HCT116 (cell line): ENCODE measurements around the gene PPP1R2C. TPM values are rescaled to one million over a fixed set of nuclear protein-coding genes. Genes with fewer than 3 reads are reported as not detected.

Source experiments
- ATAC-seq: fragments of 200-7000 bp; cut with Tn5 transposase; 2 replicates; pipeline ENCODE4 v1.9.1; 2020; ENCODE audit warnings: mild to moderate bottlenecking, moderate library complexity
- BruUV-seq: library from RNA; stranded (reverse); fragments of 400-500 nt; replicated peaks from 2 replicates; lab custom pipeline; 2021; lab: Mats Ljungman, UMichigan
- CTCF ChIA-PET: fragments of 300-600 bp; sonication (Branson Sonifier 250); formaldehyde crosslinking; loops from one replicate; lab custom pipeline; 2021; ENCODE audit warnings: antibody characterized with exemption; lab: Charles Lee
- POLR2A ChIA-PET: fragments of 300-600, 350-600 bp; sonication (Branson Sonifier 250); formaldehyde crosslinking; loops from one replicate; lab custom pipeline; 2021; ENCODE audit warnings: antibody characterized with exemption; lab: Charles Lee
- RAD21 ChIA-PET, 2 experiments: fragments of 300-600 bp; sonication (Branson Sonifier 250); formaldehyde crosslinking; loops; one replicate each; lab custom pipeline; 2023; ENCODE audit warnings: low total read pairs in 2 of 2; ENCODE audit not compliant: uncharacterized antibody in 2 of 2, unreplicated experiment in 2 of 2, low non-redundant PET in 1 of 2; lab: Charles Lee
- DNase-seq: peaks from one replicate; pipeline ENCODE4 v3.0.0-alpha.2; 2010; ENCODE audit warnings: low read depth, low spot score
- H2AFZ ChIP-seq: fragments of 200-600 bp; shearing (Covaris generic), sonication (generic); 2 replicates; pipeline ENCODE4 v1.6.1; 2017; ENCODE audit warnings: low read depth, mixed run types, mixed read lengths, antibody characterized with exemption, low read length; ENCODE audit not compliant: poor library complexity, severe bottlenecking
- H3K27ac ChIP-seq: 2 replicates; pipeline ENCODE4 v1.5.1; 2012; ENCODE audit warnings: low read depth, low read length
- H3K27me3 ChIP-seq: fragments of 200-600 bp; sonication (generic); 2 replicates; pipeline ENCODE4 v1.6.1; 2016; ENCODE audit warnings: mixed run types, low read length, mixed read lengths; ENCODE audit not compliant: insufficient read depth
- H3K36me3 ChIP-seq, 2 experiments: fragments of 200-500 bp in 1 of 2; fragments of 200-600 bp in 1 of 2; sonication (Bioruptor generic) in 1 of 2; sonication (generic) in 1 of 2; 2 replicates each; pipeline versions ENCODE4 v1.5.1 to v1.6.1; 2014 to 2016; ENCODE audit warnings: low read length in 2 of 2, inconsistent platforms in 1 of 2, mixed read lengths in 1 of 2, mixed run types in 1 of 2; ENCODE audit not compliant: insufficient read depth in 2 of 2, control insufficient read depth in 1 of 2
- H3K4me1 ChIP-seq, 2 experiments: fragments of 200-600 bp in 1 of 2; sonication (generic) in 1 of 2; 2 replicates each; pipeline versions ENCODE4 v1.5.1 to v1.6.1; 2012 to 2017; ENCODE audit warnings: low read length in 2 of 2, inconsistent platforms in 1 of 2, mild to moderate bottlenecking in 1 of 2, mixed read lengths in 1 of 2, mixed run types in 1 of 2, moderate library complexity in 1 of 2; ENCODE audit not compliant: insufficient read depth in 2 of 2, control insufficient read depth in 1 of 2
- H3K4me2 ChIP-seq: fragments of 200-600 bp; sonication (generic); 2 replicates; pipeline ENCODE4 v1.6.1; 2017; ENCODE audit warnings: mixed run types, low read length, mixed read lengths
- H3K4me3 ChIP-seq, 2 experiments: fragments of 200-600 bp in 1 of 2; sonication (generic) in 1 of 2; replicated peaks in 1 of 2; 2 replicates each; pipeline ENCODE4 v1.5.1; 2011 to 2016; ENCODE audit warnings: low read length in 2 of 2, control low read depth in 1 of 2, low read depth in 1 of 2, mild to moderate bottlenecking in 1 of 2, mixed read lengths in 1 of 2, mixed run types in 1 of 2
- H3K79me2 ChIP-seq: fragments of 200-600 bp; sonication (generic); 2 replicates; pipeline ENCODE4 v1.6.1; 2017; ENCODE audit warnings: mild to moderate bottlenecking, mixed run types, low read length, moderate library complexity, mixed read lengths; ENCODE audit not compliant: insufficient read depth
- H3K9ac ChIP-seq: fragments of 200-600 bp; sonication (generic); 2 replicates; pipeline ENCODE4 v1.6.1; 2016; ENCODE audit warnings: low read length, mixed read lengths
- H3K9me2 ChIP-seq: fragments of 200-600 bp; sonication (generic), shearing (Covaris generic); 2 replicates; pipeline ENCODE4 v1.6.1; 2017; ENCODE audit warnings: mixed run types, mild to moderate bottlenecking, moderate library complexity; ENCODE audit not compliant: insufficient read depth
- H3K9me3 ChIP-seq, 2 experiments: fragments of 200-500 bp in 1 of 2; fragments of 200-600 bp in 1 of 2; sonication (Bioruptor generic) in 1 of 2; sonication (generic) in 1 of 2; 2 replicates each; pipeline ENCODE4 v1.6.1; 2014 to 2017; ENCODE audit warnings: low read length in 2 of 2, mixed read lengths in 2 of 2, inconsistent platforms in 1 of 2, low read depth in 1 of 2, mild to moderate bottlenecking in 1 of 2, mixed run types in 1 of 2, moderate library complexity in 1 of 2; ENCODE audit not compliant: control insufficient read depth in 1 of 2, insufficient read depth in 1 of 2
- H4K20me1 ChIP-seq: fragments of 200-600 bp; sonication (generic), shearing (Covaris generic); 2 replicates; pipeline ENCODE4 v1.6.1; 2017; ENCODE audit warnings: mixed run types, mild to moderate bottlenecking, moderate library complexity; ENCODE audit not compliant: insufficient read depth
- CBX3 ChIP-seq: IDR thresholded peaks from 2 replicates; pipeline ENCODE4 v1.6.1; 2012; ENCODE audit warnings: low read depth
- FOSL1 ChIP-seq: IDR thresholded peaks from 2 replicates; pipeline ENCODE4 v1.6.1; 2012; ENCODE audit warnings: low read depth
- MAX ChIP-seq: IDR thresholded peaks from 2 replicates; pipeline ENCODE4 v1.6.1; 2012
- POLR2A ChIP-seq: IDR thresholded peaks from 2 replicates; pipeline ENCODE4 v1.7.0; 2011; ENCODE audit warnings: borderline replicate concordance; ENCODE audit not compliant: insufficient read depth, insufficient read length; ENCODE audit errors: extremely low read depth
- POLR2AphosphoS5 ChIP-seq: IDR thresholded peaks from 2 replicates; pipeline ENCODE4 v1.6.1; 2011; ENCODE audit warnings: mild to moderate bottlenecking, low read depth, low read length, moderate library complexity
- RAD21 ChIP-seq: IDR thresholded peaks from 2 replicates; pipeline ENCODE4 v1.6.1; 2012; ENCODE audit warnings: low read depth, mild to moderate bottlenecking
- SIN3A ChIP-seq: IDR thresholded peaks from 2 replicates; pipeline ENCODE4 v1.6.1; 2012; ENCODE audit warnings: low read depth
- SP1 ChIP-seq: IDR thresholded peaks from 2 replicates; pipeline ENCODE4 v1.6.1; 2012; ENCODE audit warnings: low read depth
- SRF ChIP-seq: IDR thresholded peaks from 2 replicates; pipeline ENCODE4 v1.6.1; 2012; ENCODE audit warnings: low read depth
- TCF7L2 ChIP-seq: IDR thresholded peaks from 2 replicates; pipeline ENCODE4 v1.7.0; 2011; ENCODE audit warnings: borderline replicate concordance, inconsistent platforms; ENCODE audit not compliant: insufficient read depth, insufficient read length; ENCODE audit errors: extremely low read depth
- YY1 ChIP-seq: IDR thresholded peaks from 2 replicates; pipeline ENCODE4 v1.6.1; 2011; ENCODE audit warnings: low read length, low read depth, moderate library complexity, mild to moderate bottlenecking; ENCODE audit not compliant: insufficient replicate concordance; ENCODE audit errors: extremely low read depth
- ZBTB33 ChIP-seq: IDR thresholded peaks from 2 replicates; pipeline ENCODE4 v1.6.1; 2011; ENCODE audit warnings: mild to moderate bottlenecking, low read length, moderate library complexity; ENCODE audit not compliant: insufficient replicate concordance; ENCODE audit errors: extremely low read depth
- ZNF274 ChIP-seq: fragments of 200-500 bp; sonication (Bioruptor generic); IDR thresholded peaks from 2 replicates; pipeline ENCODE4 v1.6.1; 2014; ENCODE audit warnings: mild to moderate bottlenecking, low read depth, low read length, inconsistent platforms
- intact Hi-C: fragments of 100-400 bp; cut with micrococcal nuclease; formaldehyde crosslinking; loops from 2 replicates; pipeline ENCODE4 v1.10.0; 2022
- total RNA-seq: library from RNA; stranded (reverse); gene quantifications from one replicate; pipeline ENCODE4 v1.2.1, GENCODE V29; 2021; ENCODE audit not compliant: unreplicated experiment

PPP1R2C gene
- total RNA-seq, 1 experiment from 2014 or later: not detected

- H3K9me3 ChIP-seq: no peaks in the 10 kb centered on the region
- POLR2A ChIA-PET: no interaction called here
- no peak overlapping the region for H3K4me2 ChIP-seq
- no TSS peak for BruUV-seq
- no peak overlapping the region for H3K27ac ChIP-seq
- ATAC-seq (no peak), DNase-seq (no peak)
- no peaks in the 10 kb centered on the region for H3K79me2 ChIP-seq
- no peaks in the 10 kb centered on the region for H3K4me1 ChIP-seq
- RAD21 ChIA-PET: no interaction called here
- intact Hi-C loops: no loop called here
- H3K27me3 ChIP-seq: no peaks in the 10 kb centered on the region
- H3K36me3 ChIP-seq: no peaks in the 10 kb centered on the region
- no peak overlapping the region for H3K4me3 ChIP-seq
- no peaks in the 10 kb centered on the region for H4K20me1 ChIP-seq
- H3K9ac ChIP-seq: no peak overlapping the region
- TF ChIP-seq ZNF274: no peak
- no peak for TF ChIP-seq TCF7L2
- no peak for TF ChIP-seq CBX3
- no peak for TF ChIP-seq POLR2AphosphoS5
- TF ChIP-seq FOSL1: no peak
- TF ChIP-seq POLR2A: no peak
- TF ChIP-seq SP1: no peak
- TF ChIP-seq RAD21: no peak
- TF ChIP-seq SIN3A: no peak
- TF ChIP-seq MAX: no peak
- no peak for TF ChIP-seq ZBTB33
- TF ChIP-seq SRF: no peak
- no peak for TF ChIP-seq YY1
- TF ChIP-seq, all 23 proteins: peak for 0
- Histone ChIP-seq H3K9me2 (no peaks in the 10 kb centered on the region), H2AFZ (no peak overlapping the region)
- CTCF ChIA-PET: no interaction called here
Observed at GRCh38 chrX:42738552-42738951, 39.4 kb downstream of the PPP1R2C start.
